IPS-18c (cell line): Measurements from ENCODE around the gene SCO2.
A peak's percentile ranks its signal among the peaks of the same experiment; 100 is the strongest.

Experiments used
- H3K4me3 ChIP-seq: 2 replicates; pipeline ENCODE4 v1.7.0; 2013; ENCODE audit warnings: low read depth, mild to moderate bottlenecking, low read length, moderate library complexity; ENCODE audit not compliant: insufficient read depth
- H3K9me3 ChIP-seq: one replicate; pipeline ENCODE4 v1.6.1; 2013; ENCODE audit warnings: mild to moderate bottlenecking, low read length, moderate library complexity; ENCODE audit not compliant: control insufficient read depth, insufficient read depth

Gene SCO2, protein sequence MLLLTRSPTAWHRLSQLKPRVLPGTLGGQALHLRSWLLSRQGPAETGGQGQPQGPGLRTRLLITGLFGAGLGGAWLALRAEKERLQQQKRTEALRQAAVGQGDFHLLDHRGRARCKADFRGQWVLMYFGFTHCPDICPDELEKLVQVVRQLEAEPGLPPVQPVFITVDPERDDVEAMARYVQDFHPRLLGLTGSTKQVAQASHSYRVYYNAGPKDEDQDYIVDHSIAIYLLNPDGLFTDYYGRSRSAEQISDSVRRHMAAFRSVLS

DNA sequence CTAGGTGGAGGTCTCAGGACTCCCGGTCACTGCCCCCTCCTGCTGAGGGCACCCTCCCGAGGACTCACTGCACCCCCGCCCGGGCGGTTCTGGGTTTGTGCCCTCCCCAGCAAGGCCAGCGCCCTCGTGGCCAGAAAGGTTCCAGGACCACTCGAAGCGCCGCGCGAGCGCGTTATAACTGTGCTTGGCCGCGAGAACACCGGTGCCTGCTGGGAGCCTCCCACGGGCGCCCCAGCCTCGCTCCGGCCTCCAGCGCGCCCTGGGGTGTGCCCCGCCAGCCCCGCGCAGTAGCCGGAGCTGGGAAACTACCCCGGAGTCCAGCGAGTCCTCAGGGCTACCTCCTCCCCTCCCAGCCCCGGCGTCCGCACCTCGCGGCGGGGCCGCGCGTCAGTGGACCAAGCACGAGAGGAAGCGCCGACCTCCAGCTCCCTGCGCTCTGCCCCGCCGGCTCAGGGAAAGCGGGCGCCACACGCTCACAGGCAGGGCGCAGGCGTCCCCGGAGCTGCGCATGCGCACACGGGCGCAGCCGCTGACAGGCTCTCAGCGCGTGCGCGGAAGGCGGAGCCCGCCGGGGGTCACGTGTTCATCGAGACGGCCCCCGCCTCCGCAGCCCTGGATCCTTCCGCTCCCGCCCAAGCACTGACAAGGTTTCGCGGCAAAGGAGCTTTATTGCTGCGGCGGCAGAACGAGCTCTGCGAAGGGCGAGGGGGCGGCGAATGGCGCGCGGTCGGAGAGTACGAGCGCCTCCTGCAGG lies at the start of gene SCO2:
Gene SCO2, minus strand, starts transcription at position 495 of the 754 bp plus-strand sequence. CDS start 1,187 bp downstream, outside the sequence.
- Histone ChIP-seq H3K9me3 (peaks cover 6% of the 10 kb centered on the region), H3K4me3 (peak within 1 kb of the TSS; percentile 84)

DNA sequence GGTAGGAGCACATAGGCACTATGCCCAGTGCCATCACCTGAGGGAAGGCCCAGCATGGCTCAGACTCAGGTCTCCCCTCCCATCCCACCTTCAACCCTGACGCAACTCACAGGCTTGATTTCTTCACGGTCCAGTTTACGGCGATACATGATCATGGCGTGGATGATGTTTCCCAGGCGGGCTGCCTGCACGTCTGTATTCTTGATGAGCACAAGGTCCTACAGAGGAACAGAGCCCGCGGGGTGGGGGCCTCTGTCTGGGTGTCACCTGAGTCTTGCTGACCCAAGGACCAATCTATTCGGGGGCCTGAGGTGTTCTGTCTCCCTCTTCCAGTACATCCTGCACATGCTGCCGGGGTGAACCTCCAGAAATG lies 49.0 kb upstream of the SCO2 start:
- Histone ChIP-seq H3K9me3 (peaks cover 2% of the 10 kb centered on the region), H3K4me3 (no peak overlapping the region)

DNA sequence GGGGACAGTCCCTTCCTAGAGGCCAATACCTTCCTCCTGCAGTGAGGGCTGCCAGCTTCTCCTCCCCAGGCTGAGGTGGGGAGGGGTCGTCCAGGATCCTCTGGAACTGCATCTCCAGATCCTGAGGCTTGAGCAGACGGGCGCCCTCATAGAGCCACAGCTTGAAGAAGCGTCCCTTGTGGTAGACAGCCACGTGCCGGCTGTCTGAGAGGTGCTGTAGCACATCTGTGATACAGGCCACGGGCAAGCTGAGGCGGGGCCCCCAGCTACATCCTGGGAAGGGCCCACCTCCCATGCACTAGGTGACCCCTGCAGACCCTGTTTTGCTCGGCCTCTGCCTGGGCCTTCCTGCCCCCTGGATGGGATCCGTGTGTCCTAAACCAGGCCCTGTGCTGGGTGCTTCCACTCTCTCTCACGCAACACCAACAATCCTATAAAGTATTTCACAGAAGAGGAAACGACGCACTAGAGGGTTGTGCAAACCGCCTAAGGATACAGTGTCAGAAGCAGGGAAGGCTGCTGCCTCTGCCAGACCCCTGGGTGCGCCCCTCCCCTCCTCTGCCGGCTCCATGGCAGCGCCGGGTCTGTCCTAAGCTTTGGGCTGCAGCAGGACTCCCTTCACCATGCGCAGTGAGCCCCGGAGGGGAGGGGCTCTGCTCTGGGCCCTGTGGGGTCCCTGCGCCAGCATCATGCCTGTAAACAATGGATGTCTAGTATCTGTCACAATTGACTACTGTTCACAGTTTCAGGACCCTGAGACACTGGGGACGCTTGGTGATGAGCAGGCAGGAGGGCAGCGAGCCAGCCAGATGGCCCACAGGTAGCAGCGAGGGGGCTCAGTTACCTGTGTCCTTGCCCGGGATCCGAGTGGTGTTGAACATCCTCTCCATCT lies 48.3 kb upstream of the SCO2 start:
- peaks cover 2% of the 10 kb centered on the region for H3K9me3 ChIP-seq
- H3K4me3 ChIP-seq: no peak overlapping the region

- no peak overlapping the region for H3K4me3 ChIP-seq
- peaks cover 2% of the 10 kb centered on the region for H3K9me3 ChIP-seq
Observed at GRCh38 chr22:50572965-50573364, 47.6 kb upstream of the SCO2 start.

DNA sequence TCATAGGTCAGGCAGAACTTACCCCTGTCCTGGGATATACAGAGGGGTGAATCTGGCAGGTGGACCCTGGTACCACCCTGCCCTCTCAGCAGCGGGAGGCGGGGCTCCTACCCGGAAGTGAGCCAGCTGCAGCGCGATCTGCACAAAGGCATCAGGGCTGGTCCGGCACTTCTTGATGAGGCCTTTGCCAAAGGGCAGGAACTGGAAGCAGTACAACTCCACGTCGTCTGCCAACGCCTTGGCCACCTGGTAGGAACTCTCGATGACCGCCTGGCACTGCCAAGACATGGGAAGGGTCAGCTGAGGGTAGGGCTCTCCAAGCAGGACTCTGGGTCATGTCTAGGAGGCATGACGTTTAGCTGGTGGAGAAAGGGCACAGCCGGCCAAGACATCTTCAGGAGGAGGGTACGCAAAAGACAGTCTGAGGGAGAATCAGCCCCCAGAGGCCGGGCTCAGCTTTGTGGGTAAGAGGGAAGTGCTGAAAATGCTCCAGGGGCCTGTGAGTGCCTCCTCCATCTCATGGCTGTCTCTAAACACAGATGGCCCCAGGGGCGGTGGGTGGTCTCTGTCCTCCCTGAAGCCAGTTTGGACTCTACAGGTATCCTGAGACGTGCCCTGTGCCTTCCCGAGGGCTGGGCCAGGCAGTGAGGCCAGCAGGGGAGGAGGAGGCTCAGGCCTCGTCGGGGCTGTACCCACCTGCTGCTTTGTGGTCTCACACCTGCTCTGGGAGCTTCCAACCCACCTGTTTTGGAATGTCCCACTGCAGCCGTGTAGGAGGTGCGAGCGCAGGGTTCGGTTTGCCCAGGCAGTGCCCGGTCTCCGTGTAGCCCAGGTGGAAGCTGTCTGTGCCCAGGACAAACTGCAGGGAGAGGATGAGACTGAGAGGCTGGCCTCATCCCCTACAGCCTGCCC lies 46.1 kb upstream of the SCO2 start:
- H3K9me3 ChIP-seq: peaks cover 2% of the 10 kb centered on the region
- H3K4me3 ChIP-seq: no peak overlapping the region

DNA sequence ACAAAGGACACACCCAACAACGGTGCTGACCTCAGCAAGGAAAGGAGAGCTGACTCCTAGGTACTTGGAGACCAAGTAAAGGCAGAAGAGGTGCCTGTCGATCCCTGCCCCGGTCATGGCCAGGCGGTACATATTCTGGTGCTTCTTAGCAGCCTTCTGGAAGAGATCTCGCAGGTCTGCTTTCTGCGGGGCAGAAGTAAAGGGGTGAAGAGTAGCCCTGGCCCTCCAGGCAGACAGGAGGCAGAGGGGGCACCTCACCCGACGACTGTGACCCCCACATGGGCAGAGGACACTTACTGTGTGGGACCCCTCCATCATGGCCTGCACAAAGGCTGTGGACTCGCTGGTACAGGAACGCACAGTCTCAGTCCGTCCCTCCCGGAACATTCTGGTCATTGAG lies 45.5 kb upstream of the SCO2 start:
- H3K9me3 ChIP-seq: peaks cover 2% of the 10 kb centered on the region
- H3K4me3 ChIP-seq: no peak overlapping the region

DNA sequence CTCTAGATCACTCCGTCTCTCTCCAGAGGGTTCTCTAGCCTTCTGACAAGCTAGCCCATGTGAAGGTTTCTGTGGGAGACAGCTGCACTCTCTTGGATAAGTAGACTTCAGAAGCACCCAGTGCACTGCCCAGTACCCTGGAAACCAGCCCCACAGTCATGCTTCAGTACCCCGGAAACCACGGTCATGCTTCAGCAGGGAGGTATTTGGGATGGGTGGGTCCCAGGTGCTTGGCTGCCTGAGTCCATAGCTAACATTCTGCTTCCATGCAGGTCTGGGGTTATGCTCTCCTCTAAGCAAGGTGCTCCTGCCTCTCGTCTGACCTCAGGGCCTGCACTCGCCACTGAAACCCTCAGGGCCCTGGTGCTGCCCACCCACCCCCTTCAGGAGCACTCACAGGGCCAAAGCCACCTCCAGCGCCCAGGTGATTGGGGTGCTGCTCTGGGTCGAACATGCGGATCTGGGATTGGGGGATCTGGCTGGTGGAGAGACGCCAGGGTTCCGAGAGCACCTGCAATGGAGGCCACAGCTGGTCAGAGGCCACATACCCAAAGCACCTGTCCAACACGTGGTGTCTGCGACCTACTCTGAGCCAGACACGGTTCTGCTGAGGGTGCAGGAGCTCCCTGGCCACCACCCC lies 44.6 kb upstream of the SCO2 start:
- Histone ChIP-seq H3K9me3 (peaks cover 2% of the 10 kb centered on the region), H3K4me3 (no peak overlapping the region)

- Histone ChIP-seq H3K9me3 (no peaks in the 10 kb centered on the region), H3K4me3 (no peak overlapping the region)
Observed at GRCh38 chr22:50569041-50569459, 43.7 kb upstream of the SCO2 start.

DNA sequence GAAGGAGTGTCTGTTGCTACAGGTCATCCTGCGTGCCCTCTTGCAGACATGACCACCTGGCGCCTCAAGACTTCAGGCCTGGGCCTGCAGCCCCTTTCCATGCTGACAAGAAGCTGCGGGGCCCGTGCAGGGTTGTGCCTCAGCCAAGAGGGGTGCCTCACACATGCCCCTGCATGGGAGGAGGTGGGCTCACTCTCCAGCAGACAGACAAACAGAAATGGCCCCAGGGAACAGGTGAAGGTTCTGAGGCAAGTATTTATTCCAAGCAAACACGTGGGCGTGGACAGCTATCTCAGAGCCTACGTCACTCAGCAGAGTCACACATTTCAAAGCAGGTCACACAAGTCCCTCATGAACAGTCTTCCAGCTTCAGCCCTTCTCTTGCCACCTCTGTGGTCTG lies 43.2 kb upstream of the SCO2 start:
- H3K9me3 ChIP-seq: no peaks in the 10 kb centered on the region
- no peak overlapping the region for H3K4me3 ChIP-seq

GRCh38 chr22:50567721-50568252 lies 42.4 kb upstream of the SCO2 start:
- Histone ChIP-seq H3K9me3 (no peaks in the 10 kb centered on the region), H3K4me3 (no peak overlapping the region)

- no peak overlapping the region for H3K4me3 ChIP-seq
- H3K9me3 ChIP-seq: no peaks in the 10 kb centered on the region
Observed at GRCh38 chr22:50564289-50564688, 38.9 kb upstream of the SCO2 start.

- Histone ChIP-seq H3K9me3 (no peaks in the 10 kb centered on the region), H3K4me3 (peak overlapping the region; percentile 70)
Observed at GRCh38 chr22:50563413-50564160, 38.2 kb upstream of the SCO2 start.

GRCh38 chr22:50562523-50563412 lies 37.4 kb upstream of the SCO2 start, which contains the start of gene SYCE3:
SYCE3 (minus strand) TSS chr22:50562919; CDS start chr22:50556405, 6,514 bp downstream.
- H3K4me3 ChIP-seq: peak within 1 kb of the TSS; percentile 70
- H3K9me3 ChIP-seq: no peaks in the 10 kb centered on the region

DNA sequence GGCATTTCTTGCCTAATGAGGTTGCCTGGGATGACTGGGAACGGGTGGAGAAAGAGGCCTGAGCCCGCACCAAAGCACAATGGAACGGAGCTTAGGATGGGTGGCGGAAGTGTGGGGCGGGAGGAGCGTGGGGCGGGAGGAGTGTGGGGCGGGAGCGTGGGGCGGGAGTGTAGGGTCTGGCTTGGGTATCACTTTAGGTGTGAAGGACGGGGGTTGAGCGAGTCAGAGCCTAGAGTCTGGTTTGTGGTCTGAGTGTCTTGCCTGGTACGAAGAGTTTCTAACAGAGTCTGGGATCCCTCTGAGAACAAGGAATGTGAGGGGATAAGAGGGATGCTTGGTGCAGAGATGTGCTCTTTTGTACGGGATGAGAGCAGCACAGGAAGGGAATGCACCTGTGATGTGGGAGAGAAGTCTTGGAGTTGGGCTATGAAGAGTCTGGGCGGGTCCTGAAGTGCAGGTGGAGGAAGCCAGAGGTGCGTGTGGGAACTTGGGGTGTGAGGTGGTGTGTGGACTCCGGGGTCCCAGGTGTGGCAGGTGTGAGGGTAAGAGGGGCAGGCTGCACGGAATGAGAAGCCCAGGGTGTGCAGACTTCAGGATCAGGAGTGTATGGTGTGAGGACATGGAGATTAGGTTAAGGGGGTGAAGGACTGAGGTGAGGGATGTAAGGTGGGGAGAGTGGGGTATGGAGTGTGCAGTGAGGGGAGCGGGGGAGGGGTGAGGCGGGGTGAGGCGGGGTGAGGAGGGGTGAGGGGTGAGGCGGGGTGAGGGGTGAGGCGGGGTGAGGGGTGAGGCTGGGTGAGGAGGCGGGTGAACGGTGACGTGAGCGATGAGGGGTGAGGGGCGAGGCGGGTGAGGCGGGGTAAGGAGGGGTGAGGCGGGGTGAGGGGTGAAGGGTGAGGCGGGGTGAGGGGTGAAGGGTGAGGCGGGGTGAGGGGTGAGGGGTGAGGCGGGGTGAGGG lies 36.3 kb upstream of the SCO2 start:
- Histone ChIP-seq H3K4me3 (no peak overlapping the region), H3K9me3 (no peaks in the 10 kb centered on the region)
